Left ventricle myocardium inferior (tissue), 1 donor: ENCODE measurements around the gene PXDC1. TPM values are rescaled to one million over a fixed set of nuclear protein-coding genes. Genes with fewer than 3 reads are reported as not detected.

Experiments
- DNase-seq: peaks from one replicate; pipeline ENCODE4 v3.0.0-alpha.2; 2020
- H3K27ac ChIP-seq: fragments of 200-600 bp; replicated peaks from 2 replicates; pipeline ENCODE4 v1.8.0; 2021
- H3K27me3 ChIP-seq: fragments of 200-600 bp; 2 replicates; pipeline ENCODE4 v1.8.0; 2021; ENCODE audit warnings: low read depth
- H3K36me3 ChIP-seq: fragments of 200-600 bp; 2 replicates; pipeline ENCODE4 v1.8.0; 2021
- H3K4me1 ChIP-seq: fragments of 200-600 bp; 2 replicates; pipeline ENCODE4 v1.8.0; 2021
- H3K4me3 ChIP-seq: fragments of 200-600 bp; 2 replicates; pipeline ENCODE4 v1.8.0; 2021; ENCODE audit warnings: mild to moderate bottlenecking, moderate library complexity
- H3K9me3 ChIP-seq: fragments of 200-600 bp; replicated peaks from 2 replicates; pipeline ENCODE4 v1.8.0; 2021
- CTCF ChIP-seq: fragments of 200-600 bp; IDR thresholded peaks from 2 replicates; pipeline ENCODE4 v1.8.0; 2021; ENCODE audit warnings: antibody characterized with exemption, mild to moderate bottlenecking, borderline replicate concordance
- intact Hi-C: fragments of 100-400 bp; cut with micrococcal nuclease; formaldehyde crosslinking; loops from one replicate; pipeline ENCODE4 v1.11.0; 2022
- long read RNA-seq: library from polyadenylated mRNA; unstranded; transcript quantifications from one replicate; pipeline ENCODE4 v2.0.0, GENCODE V29; 2021
- total RNA-seq: library from RNA; stranded (reverse); fragmentation: NEBNext Ultra II Directional; extraction: Animal tissue kit (Norgen Biotek cat#: 25700); gene quantifications from one replicate; pipeline ENCODE4 v1.2.1, GENCODE V29; 2021
- donor health status: DM: no; HTN: yes; CAD: no; lungs with severe emphysema.

The PXDC1 gene, protein sequence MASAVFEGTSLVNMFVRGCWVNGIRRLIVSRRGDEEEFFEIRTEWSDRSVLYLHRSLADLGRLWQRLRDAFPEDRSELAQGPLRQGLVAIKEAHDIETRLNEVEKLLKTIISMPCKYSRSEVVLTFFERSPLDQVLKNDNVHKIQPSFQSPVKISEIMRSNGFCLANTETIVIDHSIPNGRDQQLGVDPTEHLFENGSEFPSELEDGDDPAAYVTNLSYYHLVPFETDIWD
- total RNA-seq: 25.2 TPM
- long read RNA-seq, transcript PXDC1-202 (5 exons, 2,190 nt): major isoform, 56 of 69 reads
- long read RNA-seq, partial matches to known transcripts: 1 of 69 reads
- long read RNA-seq, other reads (novel, unspliced or antisense): 11 of 69 reads

DNA sequence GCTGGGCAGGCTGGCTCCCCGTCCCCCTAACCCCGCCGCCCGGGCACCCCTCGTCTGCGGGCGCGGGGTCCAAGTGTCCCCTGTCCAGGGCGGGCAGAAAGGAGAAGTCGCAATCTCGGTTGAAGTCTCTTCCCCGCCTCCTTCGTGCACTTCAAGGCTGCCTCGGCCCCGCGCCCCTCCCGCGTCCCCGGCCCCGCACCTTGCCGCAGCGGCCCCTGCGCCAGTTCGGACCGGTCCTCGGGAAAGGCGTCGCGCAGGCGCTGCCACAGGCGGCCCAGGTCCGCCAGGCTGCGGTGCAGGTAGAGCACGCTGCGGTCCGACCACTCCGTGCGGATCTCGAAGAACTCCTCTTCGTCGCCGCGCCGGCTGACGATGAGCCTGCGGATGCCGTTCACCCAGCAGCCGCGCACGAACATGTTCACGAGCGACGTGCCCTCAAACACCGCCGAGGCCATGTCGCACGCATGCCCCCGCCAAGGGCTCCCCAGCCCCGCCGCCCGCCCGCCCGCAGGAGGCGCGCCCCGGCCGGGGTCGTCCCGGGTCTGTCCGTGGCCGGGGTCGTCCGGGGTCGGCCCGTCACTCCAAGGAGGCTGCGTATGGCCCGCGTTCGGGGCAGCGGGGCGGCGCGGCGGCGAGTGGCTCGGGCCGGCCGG lies at the start of gene PXDC1:
Gene PXDC1, minus strand, starts transcription at position 637 of the 653 bp plus-strand sequence. Its CDS starts 182 bp downstream, at position 455.
- Histone ChIP-seq H3K36me3 (no peaks in the 10 kb centered on the region), H3K9me3 (no peaks in the 10 kb centered on the region), H3K4me3 (peak within 1 kb of the TSS; percentile 79), H3K4me1 (peaks cover 68% of the 10 kb centered on the region), H3K27me3 (no peaks in the 10 kb centered on the region), H3K27ac (peak within 1 kb of the TSS; percentile 93)
- DNase-seq: no peak
- intact Hi-C loops: no loop called here
- no peak for TF ChIP-seq CTCF

- no peaks in the 10 kb centered on the region for H3K9me3 ChIP-seq
- no peak for TF ChIP-seq CTCF
- peak overlapping the region; percentile 65 for H3K27ac ChIP-seq
- H3K4me1 ChIP-seq: peaks cover 65% of the 10 kb centered on the region
- no peaks in the 10 kb centered on the region for H3K27me3 ChIP-seq
- intact Hi-C loops: no loop called here
- DNase-seq: no peak
- H3K36me3 ChIP-seq: no peaks in the 10 kb centered on the region
- no peak overlapping the region for H3K4me3 ChIP-seq
Observed at GRCh38 chr6:3800850-3801591, 49.5 kb upstream of the PXDC1 start.

GRCh38 chr6:3799719-3800118 lies 48.2 kb upstream of the PXDC1 start:
- no peak for TF ChIP-seq CTCF
- H3K9me3 ChIP-seq: no peaks in the 10 kb centered on the region
- H3K27me3 ChIP-seq: no peaks in the 10 kb centered on the region
- no peak overlapping the region for H3K4me3 ChIP-seq
- H3K27ac ChIP-seq: no peak overlapping the region
- no peaks in the 10 kb centered on the region for H3K36me3 ChIP-seq
- intact Hi-C loops: no loop called here
- peaks cover 65% of the 10 kb centered on the region for H3K4me1 ChIP-seq
- DNase-seq: no peak

DNA sequence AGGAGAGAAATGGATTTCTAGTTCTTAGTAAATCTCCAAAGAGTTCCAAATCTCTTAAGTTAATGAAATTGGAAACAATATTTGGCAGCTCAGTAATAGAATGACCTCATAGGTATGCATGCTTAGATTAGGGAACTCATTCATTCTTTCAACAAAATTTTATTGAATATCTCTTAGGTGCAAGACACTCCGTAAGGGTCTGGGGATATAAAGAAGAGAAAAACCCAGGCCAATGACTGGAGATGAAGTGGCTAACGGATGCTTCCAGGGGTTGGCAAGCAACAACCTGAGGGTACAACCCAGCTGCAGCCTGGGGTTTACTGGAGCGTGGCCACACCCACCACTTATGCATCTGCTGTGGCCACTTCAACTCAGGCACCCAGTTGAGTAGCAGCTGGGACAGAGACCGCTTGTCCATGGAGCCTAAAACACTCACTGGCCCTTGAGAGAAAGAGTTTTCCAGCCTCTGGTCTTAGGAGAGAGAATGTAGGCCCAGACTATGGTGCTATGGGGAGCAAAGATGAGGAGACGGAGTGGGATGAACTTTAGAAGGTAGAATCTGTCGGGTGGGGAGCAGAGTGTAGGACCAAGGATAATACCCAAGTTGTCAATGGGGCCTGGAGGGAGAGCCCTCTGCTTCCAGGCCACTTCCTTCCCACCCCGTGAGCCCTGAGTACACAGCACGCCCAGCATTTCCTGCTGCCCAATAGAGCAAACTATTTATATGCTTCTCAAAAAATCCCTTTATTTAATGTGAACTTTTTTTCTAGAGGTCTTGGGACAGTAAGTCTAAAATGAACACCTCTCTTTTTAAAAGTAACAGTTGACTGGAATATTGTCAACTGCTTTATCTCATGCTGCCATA lies 46.8 kb upstream of the PXDC1 start:
- no peaks in the 10 kb centered on the region for H3K9me3 ChIP-seq
- no peak for TF ChIP-seq CTCF
- DNase-seq: no peak
- peak overlapping the region; percentile 73 for H3K27ac ChIP-seq
- H3K27me3 ChIP-seq: no peaks in the 10 kb centered on the region
- H3K36me3 ChIP-seq: no peaks in the 10 kb centered on the region
- intact Hi-C loops: no loop called here
- H3K4me3 ChIP-seq: no peak overlapping the region
- peaks cover 55% of the 10 kb centered on the region for H3K4me1 ChIP-seq
